Omental fat pad (tissue), 4 donors: ENCODE results near the gene UBE3A. TPM values are rescaled to one million over a fixed set of nuclear protein-coding genes. Genes with fewer than 3 reads are reported as not detected.

ENCODE experiments used
- ATAC-seq: fragments of 150-250 bp; one replicate; pipeline ENCODE4 v1.9.1; 2016; ENCODE audit warnings: mild to moderate bottlenecking, moderate library complexity; ENCODE audit not compliant: low FRiP score
- DNase-seq: peaks from one replicate; pipeline ENCODE4 v3.0.0-alpha.2; 2019; ENCODE audit warnings: low spot score
- total RNA-seq, 4 donors: library from RNA; depleted of rRNA; stranded (reverse); fragments of >200 nt; gene quantifications; one replicate each; pipeline ENCODE4 v1.1.0, GENCODE V29; 2016
- TF ChIP-seq, protein P1 (sequence below), 3 donors: fragments of 450-650 bp; IDR thresholded peaks; one replicate each; pipeline ENCODE4 v1.5.1; 2016 to 2017; ENCODE audit warnings: antibody characterized with exemption in 3 of 3, mild to moderate bottlenecking in 3 of 3, moderate library complexity in 2 of 3

UBE3A gene
- total RNA-seq, 4 donors from 2014 or later, result 54.1 to 71.6 (median 61.9) TPM

DNA sequence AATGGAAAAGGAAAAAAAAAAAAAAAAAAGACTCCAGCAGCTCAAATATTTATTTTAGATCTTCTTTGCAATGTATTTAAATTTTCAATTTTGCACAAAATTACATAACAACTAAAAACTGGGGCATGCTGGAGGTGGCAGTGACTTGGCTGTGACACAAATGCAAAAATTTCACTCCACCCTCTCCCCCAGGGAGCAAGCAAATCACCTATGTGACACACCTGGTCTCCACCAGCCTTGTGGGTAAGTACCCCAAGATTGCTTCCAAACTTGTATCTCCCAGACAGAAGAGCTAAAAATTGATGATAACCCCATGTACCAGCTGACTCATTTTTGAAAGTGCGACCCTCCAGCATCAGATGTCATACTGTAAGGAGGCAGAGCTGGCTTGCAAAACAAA is 32.0 kb downstream of the UBE3A start:
- ATAC-seq (no peak), DNase-seq (no peak)
- TF ChIP-seq, protein P1, sequence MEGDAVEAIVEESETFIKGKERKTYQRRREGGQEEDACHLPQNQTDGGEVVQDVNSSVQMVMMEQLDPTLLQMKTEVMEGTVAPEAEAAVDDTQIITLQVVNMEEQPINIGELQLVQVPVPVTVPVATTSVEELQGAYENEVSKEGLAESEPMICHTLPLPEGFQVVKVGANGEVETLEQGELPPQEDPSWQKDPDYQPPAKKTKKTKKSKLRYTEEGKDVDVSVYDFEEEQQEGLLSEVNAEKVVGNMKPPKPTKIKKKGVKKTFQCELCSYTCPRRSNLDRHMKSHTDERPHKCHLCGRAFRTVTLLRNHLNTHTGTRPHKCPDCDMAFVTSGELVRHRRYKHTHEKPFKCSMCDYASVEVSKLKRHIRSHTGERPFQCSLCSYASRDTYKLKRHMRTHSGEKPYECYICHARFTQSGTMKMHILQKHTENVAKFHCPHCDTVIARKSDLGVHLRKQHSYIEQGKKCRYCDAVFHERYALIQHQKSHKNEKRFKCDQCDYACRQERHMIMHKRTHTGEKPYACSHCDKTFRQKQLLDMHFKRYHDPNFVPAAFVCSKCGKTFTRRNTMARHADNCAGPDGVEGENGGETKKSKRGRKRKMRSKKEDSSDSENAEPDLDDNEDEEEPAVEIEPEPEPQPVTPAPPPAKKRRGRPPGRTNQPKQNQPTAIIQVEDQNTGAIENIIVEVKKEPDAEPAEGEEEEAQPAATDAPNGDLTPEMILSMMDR (IDR thresholded peaks at IDR 0.05), result no peak

DNA sequence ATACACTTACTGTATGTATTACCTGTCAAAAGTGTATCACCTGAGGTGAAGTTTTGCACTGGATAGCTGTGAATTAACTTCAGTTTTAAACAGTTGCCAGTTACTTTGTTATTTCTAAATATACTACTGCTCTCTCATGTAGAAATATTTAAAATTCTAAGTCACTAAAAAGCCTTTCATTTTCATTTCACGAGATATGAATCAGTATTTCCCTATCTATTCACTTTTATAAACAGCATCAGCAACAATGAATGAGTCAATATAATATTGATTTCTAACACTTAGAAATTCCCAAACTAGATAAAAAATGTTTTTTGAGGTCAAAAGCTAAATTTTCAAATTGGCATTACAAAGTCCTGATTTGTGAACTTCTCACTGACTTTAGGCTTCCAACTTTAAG is 32.6 kb downstream of the UBE3A start:
- DNase-seq (no peak), ATAC-seq (no peak)
- TF ChIP-seq, protein P1 (IDR thresholded peaks at IDR 0.05), result no peak

DNA sequence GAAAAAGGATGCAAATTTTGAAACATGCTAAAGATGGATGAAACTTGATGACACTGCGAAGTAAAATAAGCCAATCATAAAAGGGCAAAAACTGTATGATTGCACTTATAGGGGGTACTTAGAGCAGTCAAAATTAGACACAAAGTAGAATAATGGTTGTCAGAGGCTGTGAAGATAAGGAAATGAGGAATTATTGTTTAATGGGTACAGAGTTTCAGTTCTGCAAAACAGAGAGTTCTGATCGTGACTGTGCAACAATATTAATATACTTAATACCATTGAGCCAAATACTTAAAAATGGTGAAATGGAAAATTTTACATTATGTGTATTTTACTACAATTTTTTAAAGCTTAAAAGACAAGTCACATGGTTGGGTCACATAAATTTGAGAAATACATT is 35.1 kb downstream of the UBE3A start:
- no peak for DNase-seq
- no peak for ATAC-seq
- TF ChIP-seq, protein P1 (IDR thresholded peaks at IDR 0.05), result no peak

DNA sequence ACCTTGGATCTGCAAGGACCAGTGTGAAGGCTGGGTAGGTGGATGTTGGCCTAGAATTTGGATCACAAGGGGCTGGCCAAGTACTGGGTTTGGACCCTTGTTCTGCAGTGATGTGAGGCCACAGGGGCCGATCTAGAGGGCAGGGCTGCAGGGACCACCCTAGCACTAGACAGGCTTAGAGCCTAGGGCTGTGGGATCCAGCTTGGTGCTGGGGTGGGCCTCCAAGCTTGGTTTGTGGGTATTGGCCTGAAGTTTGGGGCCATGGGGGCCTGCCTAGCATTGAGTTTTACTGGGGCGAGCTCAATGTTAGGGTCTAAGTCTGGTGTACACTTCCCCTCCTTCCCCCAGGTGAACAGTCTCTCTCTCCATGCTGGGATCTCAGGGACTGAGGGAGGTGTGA is 36.5 kb downstream of the UBE3A start:
- TF ChIP-seq, protein P1 (IDR thresholded peaks at IDR 0.05), result no peak
- DNase-seq (no peak), ATAC-seq (no peak)

DNA sequence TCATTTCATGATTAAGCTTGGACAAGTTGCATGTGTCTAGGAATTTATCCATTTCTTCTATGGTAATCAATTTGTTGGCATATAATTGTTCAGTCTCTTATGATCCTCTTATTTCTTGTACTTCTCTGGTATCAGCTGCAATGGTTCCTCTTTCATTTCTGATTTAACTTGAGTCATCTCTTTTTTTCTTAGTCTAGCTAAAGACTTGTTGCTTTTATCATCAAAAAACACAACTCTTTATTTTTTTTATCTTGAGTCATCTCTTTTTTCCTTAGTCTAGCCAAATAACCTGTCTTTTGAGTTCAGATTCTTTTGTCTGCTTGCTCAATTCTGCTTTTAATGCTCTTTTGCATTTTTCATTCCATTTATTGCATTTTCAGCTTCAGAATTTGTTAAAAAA is 37.3 kb downstream of the UBE3A start:
- TF ChIP-seq, protein P1 (IDR thresholded peaks at IDR 0.05), result no peak
- DNase-seq, result no peak
- ATAC-seq, result no peak

DNA sequence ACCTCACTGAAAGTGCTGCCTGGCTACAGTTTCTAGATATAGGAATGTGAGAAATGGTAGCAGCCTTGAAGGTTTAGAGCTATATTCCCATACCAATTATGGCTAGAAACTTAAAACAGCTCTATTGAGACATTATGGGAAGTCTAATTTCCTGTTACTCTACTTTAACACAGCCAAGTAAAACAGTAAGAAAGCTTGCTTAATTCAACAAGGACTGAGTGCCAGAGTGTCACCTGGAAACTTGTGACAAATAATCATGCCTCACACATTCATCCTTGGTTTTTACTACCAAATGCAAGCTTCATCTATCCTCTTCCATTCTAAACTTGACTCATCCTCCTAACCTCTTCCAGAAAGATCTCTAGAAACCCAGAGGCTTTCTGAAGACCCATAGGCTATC is 41.7 kb downstream of the UBE3A start:
- DNase-seq (no peak), ATAC-seq (no peak)
- TF ChIP-seq, protein P1 (IDR thresholded peaks at IDR 0.05), result no peak

DNA sequence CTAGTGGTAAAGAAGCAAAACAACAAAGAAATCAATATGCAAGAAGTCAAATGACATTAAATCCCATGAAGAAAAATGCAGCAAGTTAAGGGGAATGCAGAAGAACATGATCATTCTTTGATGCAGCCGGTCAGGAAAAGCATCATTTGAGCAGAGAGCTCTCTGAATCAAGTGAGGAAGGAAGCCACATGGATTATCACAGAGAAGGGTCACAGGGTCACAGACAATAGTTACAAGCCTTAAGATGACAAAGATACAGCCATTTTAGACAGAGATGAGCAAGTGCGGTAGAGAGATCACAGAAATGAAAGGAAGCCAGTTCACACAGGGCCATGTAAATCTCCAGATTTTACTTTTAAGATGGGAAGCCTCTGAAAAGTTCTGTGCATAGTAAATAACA is 43.9 kb downstream of the UBE3A start:
- DNase-seq, result no peak
- TF ChIP-seq, protein P1 (IDR thresholded peaks at IDR 0.05), result no peak
- ATAC-seq, result no peak
